ENCODE results near the gene TPCN2.

DNA sequence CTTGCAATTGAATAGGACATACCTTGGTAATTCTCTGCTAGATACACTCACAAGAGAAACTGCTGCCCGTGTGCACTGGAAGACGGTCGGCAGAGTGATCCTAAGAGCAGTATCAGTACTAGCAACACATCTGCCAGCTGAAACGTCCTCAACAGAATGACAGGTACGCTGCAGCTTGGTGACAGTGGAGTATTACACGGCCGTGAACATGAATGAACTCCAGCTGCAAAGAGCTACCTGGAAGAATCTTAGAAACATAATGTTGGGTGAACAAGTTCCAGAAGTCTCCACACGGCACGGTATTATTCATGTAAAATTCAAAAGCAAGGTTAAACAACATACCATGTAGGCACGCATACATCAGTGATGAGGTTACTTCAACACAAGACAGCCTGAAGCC, 44.4 kb downstream of the TPCN2 start:
- TF ChIP-seq, protein P1, sequence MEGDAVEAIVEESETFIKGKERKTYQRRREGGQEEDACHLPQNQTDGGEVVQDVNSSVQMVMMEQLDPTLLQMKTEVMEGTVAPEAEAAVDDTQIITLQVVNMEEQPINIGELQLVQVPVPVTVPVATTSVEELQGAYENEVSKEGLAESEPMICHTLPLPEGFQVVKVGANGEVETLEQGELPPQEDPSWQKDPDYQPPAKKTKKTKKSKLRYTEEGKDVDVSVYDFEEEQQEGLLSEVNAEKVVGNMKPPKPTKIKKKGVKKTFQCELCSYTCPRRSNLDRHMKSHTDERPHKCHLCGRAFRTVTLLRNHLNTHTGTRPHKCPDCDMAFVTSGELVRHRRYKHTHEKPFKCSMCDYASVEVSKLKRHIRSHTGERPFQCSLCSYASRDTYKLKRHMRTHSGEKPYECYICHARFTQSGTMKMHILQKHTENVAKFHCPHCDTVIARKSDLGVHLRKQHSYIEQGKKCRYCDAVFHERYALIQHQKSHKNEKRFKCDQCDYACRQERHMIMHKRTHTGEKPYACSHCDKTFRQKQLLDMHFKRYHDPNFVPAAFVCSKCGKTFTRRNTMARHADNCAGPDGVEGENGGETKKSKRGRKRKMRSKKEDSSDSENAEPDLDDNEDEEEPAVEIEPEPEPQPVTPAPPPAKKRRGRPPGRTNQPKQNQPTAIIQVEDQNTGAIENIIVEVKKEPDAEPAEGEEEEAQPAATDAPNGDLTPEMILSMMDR (IDR thresholded peaks at IDR 0.05) = no peak
- TF ChIP-seq POLR2A (IDR thresholded peaks at IDR 0.05) (no peak), POLR2AphosphoS5 (IDR thresholded peaks at IDR 0.05) (no peak)
